Hippocampal formation (tissue), 2 donors: Measurements from ENCODE around the gene OTULINL.

Source experiments
- DNase-seq, 2 donors: peaks; one replicate each; lab custom pipeline; 2025; lab: John Stamatoyannopoulos, UW

Gene OTULINL

GRCh38 chr5:14600846-14601245 lies 19.3 kb downstream of the OTULINL start:
- DNase-seq, result no peak

DNA sequence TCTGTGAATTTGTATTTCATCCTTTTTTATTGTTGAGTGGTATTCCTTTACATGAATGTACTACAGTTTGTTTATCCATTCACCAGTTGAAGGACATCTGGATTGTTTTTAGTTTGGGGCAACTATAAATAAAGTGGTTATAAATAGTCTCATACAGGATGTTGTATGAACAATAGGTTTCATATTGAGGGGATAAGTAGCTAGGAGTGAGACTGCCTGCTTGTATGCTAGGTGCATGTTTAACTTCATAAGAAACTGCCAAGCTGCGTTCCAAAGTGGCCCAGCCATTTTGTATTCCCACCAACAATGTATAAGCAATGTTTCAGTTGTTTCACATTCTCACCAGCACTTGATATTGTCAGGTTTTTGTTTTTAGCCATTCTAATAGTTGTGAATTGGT lies 21.5 kb downstream of the OTULINL start:
- no peak for DNase-seq

- no peak for DNase-seq
Measured at GRCh38 chr5:14607104-14607503, 25.5 kb downstream of the OTULINL start.

DNA sequence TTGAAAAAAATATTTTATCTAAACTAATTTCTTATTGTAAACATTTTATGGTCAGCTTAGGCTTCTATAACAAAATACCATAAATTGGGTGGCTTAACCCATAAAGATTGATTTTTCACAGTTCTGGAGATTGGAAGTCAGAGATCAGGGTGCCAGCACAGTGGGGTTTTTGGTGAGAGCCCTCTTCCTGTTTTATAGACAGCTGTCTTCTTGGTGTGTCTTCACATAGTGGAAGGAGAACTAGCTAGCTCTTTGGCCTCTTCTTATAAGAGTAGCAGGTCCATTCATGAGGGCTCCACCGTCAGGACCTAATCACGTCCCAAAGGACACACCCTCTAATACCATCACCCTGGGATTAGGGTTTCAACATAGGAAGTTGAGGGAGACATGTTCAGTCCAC lies 26.6 kb downstream of the OTULINL start:
- no peak for DNase-seq

DNA sequence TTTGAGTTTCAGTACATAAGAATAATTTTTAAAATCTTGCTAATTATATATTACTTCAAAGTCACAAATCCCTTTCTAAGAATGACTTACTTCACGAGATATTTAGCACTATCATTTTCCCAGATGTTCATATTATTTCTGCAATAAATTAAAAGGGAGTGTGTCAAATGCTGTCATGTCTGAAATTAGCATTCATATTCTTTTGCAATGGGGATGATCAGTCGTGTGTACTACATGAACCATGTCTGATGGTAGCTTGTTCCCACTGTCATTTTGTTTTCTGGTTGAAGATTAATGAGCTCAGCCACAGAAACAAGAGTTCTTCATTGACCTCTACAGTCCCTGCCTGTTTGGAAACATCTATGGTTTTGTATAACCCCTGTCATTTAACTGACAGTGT lies 30.1 kb downstream of the OTULINL start:
- no peak for DNase-seq

DNA sequence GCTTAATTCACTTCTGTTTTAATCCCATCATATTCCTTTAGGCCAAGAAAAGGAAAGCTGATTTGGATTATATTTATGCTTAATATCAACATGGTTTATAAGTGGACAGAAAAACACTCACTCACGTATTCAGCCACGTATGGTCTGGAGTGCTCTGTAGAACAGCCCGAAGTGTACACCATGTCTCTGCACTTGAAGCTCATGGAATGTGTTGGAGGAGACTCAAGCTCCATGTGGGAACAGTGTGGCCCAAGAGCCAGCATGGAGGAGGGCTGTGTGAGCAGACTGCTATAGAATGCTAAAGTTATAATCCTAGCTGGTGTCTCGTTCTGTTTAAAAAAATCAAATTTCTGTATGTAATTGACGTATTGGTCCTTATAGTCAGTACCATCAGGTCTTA lies 32.9 kb downstream of the OTULINL start:
- no peak for DNase-seq

- DNase-seq, result no peak
Measured at GRCh38 chr5:14615365-14615764, 33.8 kb downstream of the OTULINL start.

DNA sequence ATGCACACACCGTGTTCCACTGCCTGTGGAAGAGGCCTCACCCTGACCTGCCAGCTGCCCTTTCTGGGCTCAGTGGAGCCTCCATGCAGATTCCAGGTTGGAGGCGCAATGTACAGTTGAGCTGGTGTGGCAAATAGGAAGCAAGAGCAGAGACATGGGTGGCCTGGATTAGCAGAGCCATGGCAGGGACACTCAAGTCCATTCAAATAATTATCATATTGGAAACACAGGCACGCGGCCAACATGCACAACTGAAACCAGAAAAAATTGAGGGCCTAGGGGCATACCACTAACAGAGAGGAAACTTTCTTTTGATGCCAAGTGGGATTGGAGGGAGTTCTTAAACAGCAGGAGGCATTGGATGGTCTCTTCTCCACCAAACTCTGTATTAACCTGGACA lies 35.8 kb downstream of the OTULINL start:
- DNase-seq, result no peak

GRCh38 chr5:14627270-14627669 lies 45.7 kb downstream of the OTULINL start:
- no peak for DNase-seq

DNA sequence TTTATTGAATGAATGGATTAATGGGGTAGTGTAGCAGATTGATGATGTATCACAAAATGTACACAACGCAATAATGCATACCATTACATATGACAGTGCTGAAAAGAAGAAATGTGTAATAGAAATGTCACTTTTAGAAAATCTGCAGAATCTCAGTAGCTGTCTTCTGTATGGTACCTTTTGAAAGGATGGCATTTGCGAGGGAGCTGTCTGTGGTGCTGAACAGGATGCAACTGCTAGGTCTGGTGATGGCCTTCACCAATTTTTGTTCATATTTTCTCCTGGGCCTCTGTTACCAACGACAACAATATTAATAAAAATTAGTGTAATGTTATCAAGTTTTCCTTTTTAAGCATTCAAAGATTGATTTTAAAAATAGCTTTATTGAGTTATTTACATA lies 46.8 kb downstream of the OTULINL start:
- DNase-seq, result no peak

GRCh38 chr5:14630671-14631070 lies 49.1 kb downstream of the OTULINL start:
- DNase-seq, result no peak

DNA sequence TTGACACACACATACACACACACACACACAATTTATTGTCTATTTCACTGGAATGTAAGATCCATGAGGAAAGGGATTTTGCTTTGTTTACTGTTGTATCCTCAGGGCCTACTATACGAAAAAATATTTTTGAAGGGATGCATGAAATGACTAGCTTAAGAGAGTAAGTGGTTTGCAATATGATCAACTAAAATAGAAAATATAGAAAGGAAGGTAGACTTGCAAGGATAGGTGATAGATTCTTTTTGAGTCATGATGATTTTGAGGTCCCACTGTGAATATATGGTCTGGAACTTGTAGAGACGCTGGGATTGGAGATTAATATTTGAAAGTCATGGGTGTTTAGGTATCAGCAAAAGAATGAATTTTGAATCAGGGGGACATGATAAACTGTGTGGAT lies 54.1 kb downstream of the OTULINL start:
- no peak for DNase-seq

GRCh38 chr5:14640765-14641164 lies 59.2 kb downstream of the OTULINL start:
- DNase-seq, result no peak

DNA sequence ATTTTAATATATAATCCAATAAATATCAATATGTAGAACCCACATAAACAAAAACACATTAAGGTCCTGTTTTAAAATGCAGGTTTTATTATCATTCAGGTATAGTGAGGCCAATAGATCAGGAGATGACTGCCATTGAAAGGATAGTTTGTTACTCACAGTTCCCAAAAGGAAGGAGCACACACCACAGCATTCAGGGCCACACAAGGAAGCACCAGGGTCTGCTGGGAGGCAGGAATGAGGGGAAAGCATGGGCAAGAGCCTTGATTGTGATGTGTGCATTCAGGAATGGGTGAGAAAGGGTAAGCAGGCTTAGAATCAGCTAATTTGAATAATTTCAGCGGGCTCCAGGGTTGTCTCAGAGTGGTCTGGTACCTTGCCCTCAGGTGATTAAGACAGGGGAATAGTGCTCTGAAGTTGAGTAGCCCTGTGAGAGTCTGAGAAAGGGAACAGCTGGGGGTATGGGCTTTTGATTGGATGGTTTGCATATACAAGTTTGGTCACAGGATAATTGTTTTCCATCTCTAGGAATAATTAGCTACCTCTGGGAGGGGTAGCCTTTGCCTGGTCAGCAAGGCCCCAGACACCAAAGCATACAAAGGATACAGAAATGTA lies 63.1 kb downstream of the OTULINL start:
- DNase-seq, result no peak

DNA sequence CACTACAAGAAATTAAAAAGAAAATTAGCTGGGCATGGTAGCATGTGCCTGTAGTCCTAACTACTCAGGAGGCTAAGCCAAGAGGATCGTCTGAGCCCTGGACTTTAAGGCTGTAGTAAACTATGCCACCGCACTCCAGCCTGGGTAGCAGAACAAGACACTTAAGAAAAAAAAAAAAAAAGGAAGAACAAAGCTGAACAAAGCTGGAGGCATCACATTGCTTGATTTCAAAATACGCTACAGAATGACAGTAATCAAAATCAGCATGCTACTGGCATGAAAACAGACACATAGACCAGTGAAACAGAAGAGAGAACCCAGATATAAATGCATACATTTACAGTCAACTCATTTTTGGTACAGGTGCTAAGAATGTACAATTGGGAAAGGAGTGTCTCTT lies 68.5 kb downstream of the OTULINL start:
- DNase-seq, result no peak

DNA sequence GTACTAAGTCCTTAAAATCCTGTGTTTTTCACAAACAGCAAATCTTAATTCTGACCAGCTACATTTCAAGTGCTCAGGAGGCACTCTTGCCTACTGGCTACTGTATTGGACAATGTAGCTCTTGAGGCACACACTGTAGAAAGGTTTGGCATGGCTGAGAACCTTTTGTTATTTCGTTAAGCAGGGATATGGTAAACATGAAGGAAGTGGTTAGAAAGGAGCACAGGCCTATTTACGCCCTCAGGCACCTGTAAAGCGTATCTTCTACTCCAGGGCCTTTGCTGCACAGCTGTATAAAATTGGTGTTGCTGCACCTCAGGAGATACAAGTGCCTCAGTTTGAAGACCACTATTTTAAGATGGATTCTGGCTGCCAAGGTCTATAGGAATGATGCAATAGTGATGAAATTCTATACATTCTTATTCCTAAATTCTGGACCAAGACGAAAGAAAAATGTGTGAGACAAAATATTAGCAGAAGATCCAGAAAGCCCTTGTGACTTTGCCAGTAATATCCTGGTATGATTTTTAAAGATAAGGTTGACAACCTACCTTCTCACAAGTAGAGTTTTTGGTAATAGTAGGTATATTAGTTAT lies 73.7 kb downstream of the OTULINL start:
- no peak for DNase-seq

- no peak for DNase-seq
Measured at GRCh38 chr5:14656898-14657297, 75.3 kb downstream of the OTULINL start.

GRCh38 chr5:14659821-14660607 lies 78.4 kb downstream of the OTULINL start:
- DNase-seq, result no peak

GRCh38 chr5:14660833-14661232 lies 79.2 kb downstream of the OTULINL start:
- DNase-seq, result no peak
